Stomach (tissue), 9 donors: ENCODE data around the gene MAGI1. TPM values are rescaled to one million over a fixed set of nuclear protein-coding genes. Genes with fewer than 3 reads are reported as not detected.

Experiments
- DNase-seq, 2 donors: peaks; one replicate each; pipeline versions ENCODE4 v3.0.0 to v3.0.0-alpha.2; 2013 to 2019
- H3K27ac ChIP-seq, 5 donors: fragments of 200-600 bp in 4 of 5; sonication (generic) in 4 of 5; one replicate each; pipeline ENCODE4 v1.5.1; 2013 to 2019; ENCODE audit warnings: mild to moderate bottlenecking in 1 of 5, moderate library complexity in 1 of 5
- H3K27me3 ChIP-seq, 3 donors: fragments of 200-600 bp; sonication (generic); one replicate each; pipeline ENCODE4 v1.5.1; 2017 to 2019; ENCODE audit warnings: mixed run types in 1 of 3
- H3K36me3 ChIP-seq, 4 donors: fragments of 200-600 bp; sonication (generic); 1 replicate in 3 of 4; 2 replicates in 1 of 4; pipeline ENCODE4 v1.5.1; 2016 to 2019
- H3K4me1 ChIP-seq, 4 donors: fragments of 200-600 bp; sonication (generic); one replicate each; pipeline ENCODE4 v1.5.1; 2016 to 2019
- H3K4me3 ChIP-seq, 4 donors: fragments of 200-600 bp; sonication (generic) in 3 of 4; one replicate each; pipeline ENCODE4 v1.5.1; 2016 to 2019; ENCODE audit warnings: mild to moderate bottlenecking in 1 of 4
- H3K9me3 ChIP-seq, 4 donors: fragments of 200-600 bp; sonication (generic); one replicate each; pipeline ENCODE4 v1.5.1; 2016 to 2019
- CTCF ChIP-seq, 7 experiments: fragments of 450-650 bp in 4 of 7; fragments of 200-600 bp in 3 of 7; sonication (generic) in 3 of 7; IDR thresholded peaks; one replicate each; pipeline ENCODE4 v1.5.1; 2016 to 2019; ENCODE audit warnings: antibody characterized with exemption in 7 of 7, control low read depth in 2 of 7, mild to moderate bottlenecking in 1 of 7
- EP300 ChIP-seq: sonication (generic); formaldehyde crosslinking; IDR thresholded peaks from one replicate; pipeline ENCODE4 v1.6.1; 2017; ENCODE audit warnings: antibody characterized with exemption
- POLR2A ChIP-seq, 4 donors: fragments of 450-650 bp; IDR thresholded peaks; one replicate each; pipeline ENCODE4 v1.6.1; 2016; ENCODE audit warnings: antibody characterized with exemption in 4 of 4, control low read depth in 2 of 4, mild to moderate bottlenecking in 1 of 4, moderate library complexity in 1 of 4
- POLR2AphosphoS5 ChIP-seq, 3 donors: sonication (generic); formaldehyde crosslinking; IDR thresholded peaks; one replicate each; pipeline ENCODE4 v1.6.1; 2016; ENCODE audit warnings: antibody characterized with exemption in 3 of 3
- WGBS, 5 donors: extraction: QIAGEN DNeasy Blood & Tissue Kit in 3 of 5; methylation state at CpG; one replicate each; pipeline versions ENCODE4 v1.1.5 to v1.1.7; 2013 to 2018; 5-methylcytosine and 5-hydroxymethylcytosine counted together
- intact Hi-C: fragments of 100-400 bp; cut with DNase I; formaldehyde crosslinking; loops from one replicate; pipeline ENCODE4 v1.15.1; 2023; ENCODE audit warnings: low total_unique reads
- polyA plus RNA-seq, 3 donors: library from polyadenylated mRNA; stranded (reverse); fragments of 200-250 nt; gene quantifications; one replicate each; pipeline ENCODE4 v1.2.3, GENCODE V29; 2013
- total RNA-seq, 5 donors: library from RNA; depleted of rRNA; stranded (reverse); fragments of >200 nt; gene quantifications; one replicate each; pipeline versions ENCODE4 v1.1.0 to v1.2.3, GENCODE V29; 2014 to 2016
- donor health status: healthy with polysubstance abuse.
- donor health status: Bipolar disorder and iron deficiency.
- donor health status: healthy.

The MAGI1 gene
- total and polyA plus RNA-seq, 8 donors, result 5.7 to 237 (median 84.8) TPM

GRCh38 chr3:65749066-65749465, 289.7 kb downstream of the MAGI1 start:
- TF ChIP-seq CTCF (IDR thresholded peaks at IDR 0.05) (no peak), POLR2AphosphoS5 (IDR thresholded peaks at IDR 0.05) (no peak), EP300 (no peak), POLR2A (IDR thresholded peaks at IDR 0.05) (no peak)
- H3K27me3 ChIP-seq, result no peaks in the 10 kb centered on the region
- DNase-seq, result no peak
- H3K9me3 ChIP-seq, result no peaks in the 10 kb centered on the region
- no peak overlapping the region for H3K4me3 ChIP-seq
- intact Hi-C loops, result no loop called here
- WGBS, 5 donors, result 72 to 91% (median 85%) methylated on average over 1 of the region's 1 CpG
- H3K4me1 ChIP-seq, result no peaks in the 10 kb centered on the region
- no peak overlapping the region for H3K27ac ChIP-seq
- H3K36me3 ChIP-seq, result no peaks in the 10 kb centered on the region

DNA sequence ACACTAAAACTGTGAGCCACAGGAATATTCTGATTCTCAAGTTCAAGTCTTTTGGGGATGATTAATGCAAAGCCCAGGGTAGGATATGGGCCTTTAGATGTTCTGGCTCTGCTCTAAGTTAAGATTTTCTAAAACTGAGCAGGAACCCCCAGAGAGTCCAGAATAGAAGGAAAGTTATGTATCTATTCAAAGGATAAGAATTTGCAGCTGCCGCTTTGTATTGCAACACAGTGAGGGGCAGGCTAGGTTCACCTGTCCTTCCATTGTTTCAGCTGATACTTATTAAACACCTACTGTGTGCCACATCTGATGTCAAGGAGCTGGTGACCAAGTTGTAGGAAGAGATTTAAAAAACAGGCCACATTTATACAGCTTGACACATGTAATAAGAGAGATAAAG, 290.4 kb downstream of the MAGI1 start:
- H3K9me3 ChIP-seq, result no peaks in the 10 kb centered on the region
- H3K4me1 ChIP-seq, result no peaks in the 10 kb centered on the region
- H3K27ac ChIP-seq, result no peak overlapping the region
- intact Hi-C loops, result no loop called here
- no peak for DNase-seq
- H3K36me3 ChIP-seq, result no peaks in the 10 kb centered on the region
- TF ChIP-seq EP300 (no peak), CTCF (IDR thresholded peaks at IDR 0.05) (no peak), POLR2AphosphoS5 (IDR thresholded peaks at IDR 0.05) (no peak), POLR2A (IDR thresholded peaks at IDR 0.05) (no peak)
- H3K4me3 ChIP-seq, result no peak overlapping the region
- 95 to 100% (median 97%) methylated on average over 1 of the region's 1 CpG for WGBS, 5 donors
- no peaks in the 10 kb centered on the region for H3K27me3 ChIP-seq

GRCh38 chr3:65746848-65747247, 291.9 kb downstream of the MAGI1 start:
- Histone ChIP-seq H3K4me3 (no peak overlapping the region), H3K27me3 (no peaks in the 10 kb centered on the region), H3K36me3 (no peaks in the 10 kb centered on the region), H3K27ac (no peak overlapping the region), H3K9me3 (no peaks in the 10 kb centered on the region), H3K4me1 (no peaks in the 10 kb centered on the region)
- intact Hi-C loops, result no loop called here
- no peak for DNase-seq
- TF ChIP-seq POLR2A (IDR thresholded peaks at IDR 0.05), result no peak
- no peak for TF ChIP-seq POLR2AphosphoS5 (IDR thresholded peaks at IDR 0.05)
- no peak for TF ChIP-seq CTCF (IDR thresholded peaks at IDR 0.05)
- TF ChIP-seq EP300, result no peak
- 73 to 94% (median 89%) methylated on average over 4 of the region's 4 CpGs for WGBS, 5 donors

DNA sequence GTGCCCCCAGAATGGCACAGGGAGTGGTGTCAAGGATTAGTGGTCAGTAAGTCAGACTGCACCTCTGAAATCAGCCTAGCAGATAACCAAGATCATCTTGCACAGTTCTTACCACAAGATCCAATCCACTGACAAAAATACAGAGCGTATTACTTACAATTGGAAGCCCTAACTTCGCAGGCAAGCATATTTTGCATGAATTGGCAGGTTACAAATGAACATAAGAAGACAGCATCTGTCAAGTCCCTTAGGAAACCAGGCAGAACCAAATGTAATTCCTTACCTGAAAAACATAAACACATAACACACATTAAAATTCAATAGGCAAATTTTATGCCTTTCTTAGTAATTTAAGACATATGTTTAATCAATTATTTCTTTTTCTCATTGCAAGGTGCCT, 293.4 kb downstream of the MAGI1 start:
- 89 to 97% (median 94%) methylated on average over 2 of the region's 2 CpGs for WGBS, 5 donors
- intact Hi-C loops, result no loop called here

GRCh38 chr3:65742914-65743313, 295.8 kb downstream of the MAGI1 start:
- Histone ChIP-seq H3K27ac (no peak overlapping the region), H3K36me3 (no peaks in the 10 kb centered on the region), H3K9me3 (no peaks in the 10 kb centered on the region), H3K27me3 (no peaks in the 10 kb centered on the region), H3K4me3 (no peak overlapping the region), H3K4me1 (no peaks in the 10 kb centered on the region)
- intact Hi-C loops, result no loop called here
- DNase-seq, result no peak
- WGBS, 5 donors, result 61 to 78% (median 65%) methylated on average over 1 of the region's 1 CpG
- TF ChIP-seq POLR2AphosphoS5 (IDR thresholded peaks at IDR 0.05) (no peak), POLR2A (IDR thresholded peaks at IDR 0.05) (no peak), EP300 (no peak), CTCF (IDR thresholded peaks at IDR 0.05) (no peak)

More for the DNA sequence above, 293.4 kb downstream of the MAGI1 start:
- Histone ChIP-seq H3K27me3 (no peaks in the 10 kb centered on the region), H3K36me3 (no peaks in the 10 kb centered on the region), H3K9me3 (no peaks in the 10 kb centered on the region), H3K27ac (no peak overlapping the region), H3K4me3 (no peak overlapping the region), H3K4me1 (no peaks in the 10 kb centered on the region)
- DNase-seq, result no peak
- no peak for TF ChIP-seq EP300
